ENCODE measurements around the gene NATD1.

Gene NATD1

DNA sequence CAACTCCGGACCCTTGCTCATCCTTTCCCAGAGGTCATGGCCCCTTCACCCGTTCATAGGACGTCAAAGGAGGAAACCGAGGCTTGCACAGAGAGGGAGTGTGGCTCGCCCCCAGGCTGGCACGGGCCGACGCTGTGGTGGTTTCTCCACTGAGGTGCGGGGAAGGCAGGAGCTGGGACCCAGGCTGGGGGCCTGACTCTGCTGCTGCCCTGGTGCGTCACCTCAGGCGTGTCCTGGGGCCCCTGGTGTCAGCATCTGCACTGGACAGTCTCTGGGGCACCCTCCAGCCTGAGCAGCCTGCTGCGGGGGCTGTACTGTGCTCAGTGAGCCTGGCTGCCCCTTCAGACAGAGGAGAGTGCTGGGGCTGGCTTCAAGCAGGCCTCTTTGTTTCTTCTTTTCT, 38.7 kb upstream of the NATD1 start:
- DNase-seq: no peak
- in situ Hi-C loops (cut with HindIII; ENCODE audit: low pct_ligation_motif_present, low pct_unique_long_range_greater_than_20kb, low sequenced_read_pairs): no loop called here

- no peak for DNase-seq
- in situ Hi-C loops (cut with HindIII; ENCODE audit: low pct_ligation_motif_present, low pct_unique_long_range_greater_than_20kb, low sequenced_read_pairs): no loop called here
These were observed 38.1 kb upstream of the NATD1 start for GRCh38 chr17:21291357-21291756.

DNA sequence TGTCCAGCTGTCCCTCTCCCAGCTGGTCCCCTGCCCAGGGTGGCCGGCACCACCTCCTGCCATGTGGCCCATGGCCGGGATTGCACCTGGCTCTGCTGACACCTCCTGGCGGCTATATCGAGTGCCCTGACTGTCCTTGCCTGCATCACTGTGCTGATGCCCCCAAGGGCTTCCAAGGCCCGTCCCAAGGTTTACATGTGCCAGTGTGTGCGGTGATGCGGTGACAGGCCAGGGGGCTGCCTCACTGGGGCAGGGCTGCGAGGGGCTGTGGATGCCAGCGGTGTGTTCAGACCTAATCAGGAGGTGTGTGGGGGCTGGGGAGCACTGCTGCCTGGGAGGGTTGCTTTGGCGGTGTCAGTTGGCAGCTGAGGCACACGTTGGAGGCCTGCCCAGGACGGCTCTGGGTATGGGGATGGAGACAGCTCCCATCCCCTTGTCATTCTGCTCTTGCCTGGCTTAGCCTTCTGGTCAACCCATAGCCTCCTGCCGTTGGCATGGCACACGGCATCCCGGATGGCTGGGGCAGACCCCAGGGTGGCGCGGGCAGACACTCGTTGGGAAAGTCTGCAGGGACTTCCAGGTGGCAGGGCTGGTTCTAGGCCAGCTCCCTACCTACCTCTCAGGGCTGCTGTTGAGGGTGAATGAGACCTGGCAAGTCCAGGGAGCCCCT, 36.8 kb upstream of the NATD1 start:
- in situ Hi-C loops (cut with HindIII; ENCODE audit: low pct_ligation_motif_present, low pct_unique_long_range_greater_than_20kb, low sequenced_read_pairs): no loop called here
- DNase-seq: no peak

- in situ Hi-C loops (cut with HindIII; ENCODE audit: low pct_ligation_motif_present, low pct_unique_long_range_greater_than_20kb, low sequenced_read_pairs): no loop called here
- DNase-seq: no peak
These were observed 36.1 kb upstream of the NATD1 start for GRCh38 chr17:21289175-21289901.

DNA sequence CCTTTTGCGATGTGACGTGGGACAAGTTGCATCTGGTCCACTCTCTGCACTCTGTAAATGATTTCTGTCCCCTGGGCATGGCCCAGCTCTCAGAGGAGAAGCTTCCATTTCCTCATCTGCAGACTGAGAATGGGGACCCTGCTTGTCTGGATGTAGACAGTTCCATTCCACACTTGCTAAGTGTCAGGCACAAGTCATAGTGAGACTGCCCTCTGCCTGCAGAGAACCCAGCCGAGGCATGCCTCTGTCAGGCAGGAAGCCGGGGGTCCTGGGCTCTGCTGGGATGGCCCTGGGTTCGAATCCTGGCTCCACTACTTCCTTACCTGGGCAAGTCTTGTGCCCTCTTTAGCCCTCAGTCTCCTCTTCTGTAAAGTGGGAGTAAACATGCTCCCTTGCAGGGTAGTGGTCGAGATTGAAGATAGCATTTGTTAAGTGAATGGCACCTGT, 35.4 kb upstream of the NATD1 start:
- in situ Hi-C loops (cut with HindIII; ENCODE audit: low pct_ligation_motif_present, low pct_unique_long_range_greater_than_20kb, low sequenced_read_pairs): no loop called here
- DNase-seq: peak; percentile 55

DNA sequence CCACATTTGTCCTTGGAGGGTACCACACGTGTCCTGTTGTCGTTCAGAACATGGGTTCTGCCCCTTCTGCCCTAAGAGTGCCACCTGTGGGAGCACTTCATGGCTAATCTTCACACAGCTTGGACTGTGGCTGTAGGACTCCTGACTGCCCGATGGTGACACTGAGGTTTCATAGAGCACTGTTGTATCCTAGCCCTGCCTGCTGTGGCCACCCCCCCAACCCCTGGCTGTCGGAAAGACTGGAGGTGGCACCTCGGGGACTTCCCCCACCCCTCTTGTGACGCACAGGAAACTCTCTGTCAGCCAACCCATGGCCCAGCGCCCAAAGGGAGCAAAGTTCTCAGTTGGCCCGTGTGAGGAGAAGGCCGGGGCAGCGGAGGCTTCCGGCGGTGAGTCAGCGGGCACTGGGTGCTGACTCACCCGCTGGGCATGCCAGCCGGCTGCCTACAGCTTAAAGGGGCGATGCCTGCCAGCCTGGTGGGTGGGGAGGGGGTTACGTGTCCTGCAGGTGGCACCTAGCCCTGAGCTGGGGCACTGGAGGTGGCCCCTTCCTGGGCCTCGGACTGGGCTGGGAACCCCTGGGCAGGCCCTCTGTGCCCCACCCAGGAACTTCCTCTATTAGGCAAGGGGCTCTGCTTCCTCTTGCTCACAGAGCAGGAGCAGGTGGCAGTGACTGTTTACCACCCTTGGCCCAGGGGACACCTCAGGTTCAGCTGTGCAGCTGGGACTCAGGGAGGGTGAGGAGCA, 34.7 kb upstream of the NATD1 start:
- peak; percentile 99 for DNase-seq
- in situ Hi-C loops (cut with HindIII; ENCODE audit: low pct_ligation_motif_present, low pct_unique_long_range_greater_than_20kb, low sequenced_read_pairs): no loop called here

GRCh38 chr17:21286909-21287702, 33.9 kb upstream of the NATD1 start:
- peak; percentile 30 for DNase-seq
- in situ Hi-C loops (cut with HindIII; ENCODE audit: low pct_ligation_motif_present, low pct_unique_long_range_greater_than_20kb, low sequenced_read_pairs): no loop called here

DNA sequence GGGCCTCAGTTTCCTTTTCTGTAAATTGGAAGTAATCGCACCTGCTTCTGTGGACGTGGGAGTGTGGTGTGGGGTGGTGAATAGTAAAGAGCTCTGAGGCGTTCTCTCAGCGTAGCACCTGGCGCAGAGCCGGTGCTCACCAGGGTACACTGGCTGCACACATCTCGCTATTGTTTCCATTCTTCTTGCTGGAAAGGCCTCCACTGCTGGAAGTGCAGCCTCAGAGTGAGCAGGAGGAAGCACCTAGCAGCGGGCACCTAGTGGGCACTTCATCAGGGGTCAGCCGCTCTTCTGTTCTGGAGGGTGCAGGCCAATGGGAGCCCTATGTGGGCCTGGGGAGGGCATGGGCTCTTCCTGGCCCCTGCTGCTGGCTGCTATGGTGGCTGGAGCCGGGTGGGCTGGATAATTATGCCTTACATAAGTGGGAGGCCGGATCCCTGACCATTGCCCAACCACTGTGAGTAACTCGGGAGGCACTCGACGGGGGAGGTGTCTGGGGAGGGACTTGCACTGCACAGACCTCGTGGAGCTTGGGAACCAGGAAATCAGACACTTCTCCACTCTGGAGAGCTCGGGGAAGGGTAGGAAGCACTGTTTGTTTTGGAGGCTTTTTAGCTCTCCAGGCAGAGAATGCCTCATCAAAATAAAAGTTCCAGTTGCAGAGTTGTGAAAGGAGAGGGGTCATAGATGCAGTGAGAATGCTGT, 33.0 kb upstream of the NATD1 start:
- in situ Hi-C loops (cut with HindIII; ENCODE audit: low pct_ligation_motif_present, low pct_unique_long_range_greater_than_20kb, low sequenced_read_pairs): no loop called here
- DNase-seq: peak; percentile 97

DNA sequence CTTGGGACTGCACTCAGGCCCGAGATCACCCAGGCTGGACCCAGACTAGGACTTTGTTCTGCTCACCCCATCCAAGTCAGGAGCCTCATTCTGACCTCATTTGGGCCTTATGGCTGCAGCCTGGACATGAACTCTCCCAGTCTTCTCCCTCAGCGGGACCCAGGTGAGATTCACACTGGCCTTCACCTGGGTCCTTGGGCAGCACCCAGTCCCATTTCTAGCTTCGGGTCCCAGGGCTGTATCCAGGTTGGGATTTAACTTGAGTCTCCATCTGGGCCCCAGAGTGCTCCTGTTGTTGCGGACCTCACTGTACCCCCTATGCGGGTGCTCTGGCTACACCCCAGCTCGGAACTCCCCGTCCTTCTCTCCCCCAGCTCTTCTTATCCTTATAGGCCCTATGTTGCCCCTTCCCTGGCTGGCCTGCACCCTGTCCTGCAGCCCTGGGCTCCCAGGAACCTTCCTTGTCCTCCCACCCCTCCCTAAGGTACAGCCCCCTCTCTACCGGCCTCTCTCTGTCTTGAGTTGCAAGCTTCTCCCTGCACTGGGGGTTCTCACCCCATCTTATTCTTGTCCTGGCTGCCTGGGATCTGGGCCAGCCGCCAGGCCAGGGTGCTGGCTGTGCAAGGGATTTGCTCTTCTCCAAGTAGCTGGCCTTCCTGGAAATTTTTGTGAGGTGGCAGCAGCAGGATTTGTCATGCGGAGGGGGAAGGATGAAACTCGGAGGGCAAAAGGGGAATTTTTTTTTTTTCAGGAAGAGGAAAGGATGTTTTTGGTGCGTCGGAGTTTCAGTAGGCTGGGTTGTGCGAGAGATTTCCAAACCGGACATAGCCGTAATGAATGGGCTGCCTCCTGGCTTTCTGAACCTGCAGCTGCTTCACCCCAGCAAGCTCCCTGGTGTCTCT, 32.2 kb upstream of the NATD1 start:
- in situ Hi-C loops (cut with HindIII; ENCODE audit: low pct_ligation_motif_present, low pct_unique_long_range_greater_than_20kb, low sequenced_read_pairs): no loop called here
- DNase-seq: peak; percentile 54

DNA sequence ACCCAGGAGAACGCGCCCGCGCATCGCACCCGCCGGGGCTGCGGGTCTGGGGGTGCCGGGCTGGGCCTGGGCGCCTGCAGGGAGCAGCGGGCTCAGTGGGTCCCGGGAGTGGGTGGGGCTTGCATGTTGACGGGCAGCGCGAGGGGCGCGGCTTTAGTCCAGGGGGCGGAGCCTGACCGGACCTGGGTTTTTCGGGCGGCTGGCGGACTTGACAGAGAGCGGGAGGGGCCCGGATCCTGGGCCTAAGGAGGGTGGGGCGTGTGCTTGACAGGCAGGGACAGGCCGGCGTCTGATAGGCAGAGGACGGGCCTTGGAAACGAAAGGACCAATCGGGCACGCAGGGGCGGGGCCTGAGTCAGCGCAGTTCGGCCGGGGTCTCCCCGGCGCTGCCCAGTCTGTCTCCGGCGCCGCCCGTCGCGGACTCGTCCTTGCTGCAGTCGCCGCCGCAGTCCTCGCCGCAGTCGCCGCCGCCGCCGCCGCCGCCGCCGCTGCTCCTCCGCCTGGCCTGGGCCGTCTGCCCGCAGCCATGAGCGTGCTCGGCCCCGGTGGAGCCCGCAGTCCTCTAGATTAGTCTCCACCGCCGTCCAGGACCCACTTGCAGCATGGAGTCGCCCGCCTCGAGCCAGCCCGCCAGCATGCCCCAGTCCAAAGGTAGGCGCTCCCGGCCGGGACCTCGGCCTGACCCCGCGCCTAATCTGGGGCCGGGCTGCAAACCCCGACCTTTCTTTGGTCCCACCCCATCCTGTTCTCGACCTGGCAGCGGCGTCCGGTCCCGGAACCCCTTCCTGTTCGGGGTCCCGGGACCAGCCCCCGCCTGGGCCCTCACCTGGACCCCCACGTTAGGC, 31.3 kb upstream of the NATD1 start, which contains the start of gene MAP2K3:
TSS of gene MAP2K3 (plus strand) at position 393 of the 845 bp plus-strand sequence. CDS start at position 603, 210 bp downstream.
- peak; percentile 99 for DNase-seq
- in situ Hi-C loops (cut with HindIII; ENCODE audit: low pct_ligation_motif_present, low pct_unique_long_range_greater_than_20kb, low sequenced_read_pairs): no loop called here

DNA sequence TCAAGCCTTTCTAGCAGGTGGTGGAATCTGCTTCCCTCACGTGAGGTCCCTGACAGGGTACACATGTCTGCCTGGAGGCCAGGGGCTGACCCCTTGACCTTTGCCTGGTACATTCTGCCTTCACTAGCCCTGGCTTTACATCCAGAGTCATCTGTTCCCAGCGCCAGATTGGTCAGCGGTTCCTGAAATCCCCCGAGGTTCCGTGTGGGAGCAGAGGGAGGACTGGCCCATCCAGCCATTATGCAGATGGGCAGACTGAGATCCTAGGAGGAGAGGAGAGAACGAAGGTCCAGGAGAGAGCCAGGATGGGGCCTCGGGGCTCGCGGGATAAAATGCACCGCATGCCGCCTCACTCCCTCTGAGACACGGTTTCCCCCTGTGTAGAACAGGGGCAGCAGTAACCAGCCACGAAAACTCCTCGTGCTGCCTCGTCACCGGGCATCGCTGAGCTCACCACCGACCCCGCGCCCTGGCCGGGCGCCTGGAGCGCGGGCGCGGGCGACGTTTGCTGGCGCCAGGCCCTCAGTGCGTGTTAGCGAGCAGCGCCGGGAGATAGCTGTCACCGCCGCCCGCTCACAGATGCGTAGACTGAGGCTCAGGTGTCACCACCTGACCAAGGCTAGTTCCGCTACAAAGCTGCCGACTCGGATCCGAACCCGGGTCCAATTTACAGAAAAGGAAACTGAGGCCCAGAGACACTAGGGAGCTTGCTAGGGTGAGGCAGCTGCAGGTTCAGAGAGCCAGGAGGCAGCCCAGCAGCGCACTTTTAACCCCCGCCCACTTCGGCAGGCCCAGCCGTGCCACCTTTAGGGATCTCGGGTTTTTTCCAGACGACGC, 30.5 kb upstream of the NATD1 start:
- in situ Hi-C loops (cut with HindIII; ENCODE audit: low pct_ligation_motif_present, low pct_unique_long_range_greater_than_20kb, low sequenced_read_pairs): no loop called here
- peak; percentile 46 for DNase-seq

DNA sequence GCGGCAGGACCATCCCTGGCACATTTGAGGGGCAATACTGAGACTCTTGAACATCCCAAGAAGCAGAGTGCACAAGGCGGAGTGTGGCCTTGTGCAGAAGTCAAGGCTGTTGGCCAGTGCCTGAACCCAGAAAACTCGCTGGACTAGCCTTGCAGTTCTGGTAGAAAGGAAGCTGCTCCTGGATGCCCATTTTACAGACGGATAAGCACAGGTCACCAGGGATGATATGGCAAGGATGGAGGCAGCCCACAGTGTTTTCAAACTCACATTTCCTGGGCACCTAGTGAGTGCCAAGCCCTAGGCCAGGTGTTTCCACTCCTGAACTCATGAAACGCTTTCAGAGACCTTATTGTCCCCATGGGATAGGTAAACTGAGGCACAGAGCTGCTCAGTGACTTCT, 29.6 kb upstream of the NATD1 start:
- DNase-seq: no peak
- in situ Hi-C loops (cut with HindIII; ENCODE audit: low pct_ligation_motif_present, low pct_unique_long_range_greater_than_20kb, low sequenced_read_pairs): no loop called here

- in situ Hi-C loops (cut with HindIII; ENCODE audit: low pct_ligation_motif_present, low pct_unique_long_range_greater_than_20kb, low sequenced_read_pairs): no loop called here
- DNase-seq: peak; percentile 97
These were observed 29.0 kb upstream of the NATD1 start for GRCh38 chr17:21282231-21282630.

DNA sequence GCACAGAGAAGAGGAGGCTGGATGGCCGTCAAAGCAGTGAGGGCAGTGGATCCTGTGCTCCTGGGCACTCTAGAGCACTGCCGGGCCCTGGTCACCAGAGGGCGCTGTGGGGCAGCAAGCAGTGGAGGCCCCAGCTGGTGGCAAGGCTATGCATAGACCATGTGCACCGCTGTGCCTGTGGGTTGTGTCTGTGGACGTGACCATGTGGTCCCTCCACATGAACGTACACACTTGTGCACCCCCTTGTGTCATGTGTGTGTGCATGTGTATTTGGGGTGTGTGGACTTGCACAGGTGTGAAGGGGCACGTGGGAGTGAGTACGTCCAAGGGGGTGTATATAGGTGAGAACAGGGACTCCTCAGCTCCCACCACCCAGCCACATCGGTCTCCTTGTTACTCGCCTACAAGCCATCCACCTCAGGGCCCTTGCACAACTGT, 26.9 kb upstream of the NATD1 start:
- DNase-seq: peak; percentile 83
- in situ Hi-C loops (cut with HindIII; ENCODE audit: low pct_ligation_motif_present, low pct_unique_long_range_greater_than_20kb, low sequenced_read_pairs): no loop called here

- no peak for DNase-seq
- in situ Hi-C loops (cut with HindIII; ENCODE audit: low pct_ligation_motif_present, low pct_unique_long_range_greater_than_20kb, low sequenced_read_pairs): no loop called here
These were observed 26.4 kb upstream of the NATD1 start for GRCh38 chr17:21279582-21279981.

DNA sequence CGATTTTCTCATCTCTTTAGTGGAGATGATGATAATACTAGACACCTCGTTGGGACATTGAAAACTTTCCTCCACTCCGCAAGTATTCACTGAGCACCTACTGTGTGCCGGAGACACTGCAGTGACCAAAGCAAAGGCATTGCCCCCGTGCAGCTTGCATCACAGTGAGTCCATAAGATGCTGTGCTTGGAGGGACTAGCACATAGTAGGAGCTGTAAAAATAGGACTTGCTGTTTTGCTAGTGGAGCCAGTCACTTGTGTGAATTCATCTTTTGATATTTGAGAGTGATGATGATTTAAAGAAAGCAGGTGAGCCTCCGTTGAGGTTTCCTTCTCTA, 26.0 kb upstream of the NATD1 start:
- DNase-seq: no peak
- in situ Hi-C loops (cut with HindIII; ENCODE audit: low pct_ligation_motif_present, low pct_unique_long_range_greater_than_20kb, low sequenced_read_pairs): no loop called here
